Neural progenitor cell (in vitro differentiated cells): ENCODE measurements around the gene SEMA3C. TPM values are rescaled to one million over a fixed set of nuclear protein-coding genes. Genes with fewer than 3 reads are reported as not detected.

Experiments
- DNase-seq: peaks from one replicate; pipeline ENCODE4 v3.0.0-alpha.2; 2016; ENCODE audit warnings: low spot score
- H2AFZ ChIP-seq: fragments of 200-600 bp; sonication (generic); replicated peaks from 2 replicates; pipeline ENCODE4 v1.6.1; 2016; ENCODE audit warnings: antibody characterized with exemption
- H3F3A ChIP-seq: fragments of 200-600 bp; sonication (generic); 2 replicates; pipeline ENCODE4 v1.6.1; 2016; ENCODE audit warnings: antibody characterized with exemption, low read depth
- H3K27ac ChIP-seq: fragments of 200-600 bp; sonication (generic); 2 replicates; pipeline ENCODE4 v1.5.1; 2016; ENCODE audit warnings: mild to moderate bottlenecking
- H3K27me3 ChIP-seq: fragments of 200-600 bp; sonication (generic); 2 replicates; pipeline ENCODE4 v1.6.1; 2016; ENCODE audit warnings: mild to moderate bottlenecking, moderate library complexity
- H3K36me3 ChIP-seq: fragments of 200-600 bp; sonication (generic); 2 replicates; pipeline ENCODE4 v1.5.1; 2016
- H3K4me1 ChIP-seq: fragments of 200-600 bp; sonication (generic); 2 replicates; pipeline ENCODE4 v1.6.1; 2016; ENCODE audit warnings: mixed run types
- H3K4me2 ChIP-seq: fragments of 200-600 bp; sonication (generic); 2 replicates; pipeline ENCODE4 v1.6.1; 2016
- H3K4me3 ChIP-seq: fragments of 200-600 bp; sonication (generic); 2 replicates; pipeline ENCODE4 v1.5.1; 2016
- H3K79me2 ChIP-seq: fragments of 200-600 bp; sonication (generic); 2 replicates; pipeline ENCODE4 v1.6.1; 2016; ENCODE audit warnings: low read depth
- H3K9ac ChIP-seq: fragments of 200-600 bp; sonication (generic); 2 replicates; pipeline ENCODE4 v1.6.1; 2016
- H3K9me3 ChIP-seq: fragments of 200-600 bp; sonication (generic); 2 replicates; pipeline ENCODE4 v1.5.1; 2016; ENCODE audit warnings: low read depth
- H4K20me1 ChIP-seq: fragments of 200-600 bp; sonication (generic); 2 replicates; pipeline ENCODE4 v1.6.1; 2016; ENCODE audit warnings: low read depth
- H3K27ac Mint-ChIP-seq: 3 replicates; pipeline ENCODE4 v1.8.0; 2021; ENCODE audit warnings: mixed read lengths
- H3K27me3 Mint-ChIP-seq: 2 replicates; pipeline ENCODE4 v1.8.0; 2022; ENCODE audit warnings: low read depth, mild to moderate bottlenecking, inconsistent platforms, moderate library complexity, mixed read lengths; ENCODE audit not compliant: insufficient read depth
- H3K36me3 Mint-ChIP-seq: 3 replicates; pipeline ENCODE4 v1.8.0; 2021; ENCODE audit warnings: mixed read lengths
- H3K4me1 Mint-ChIP-seq: 3 replicates; pipeline ENCODE4 v1.8.0; 2021; ENCODE audit warnings: mixed read lengths
- H3K4me3 Mint-ChIP-seq: 3 replicates; pipeline ENCODE4 v1.8.0; 2021; ENCODE audit warnings: mild to moderate bottlenecking, moderate library complexity, mixed read lengths
- H3K9me3 Mint-ChIP-seq: 3 replicates; pipeline ENCODE4 v1.8.0; 2020; ENCODE audit warnings: mixed read lengths
- EZH2 ChIP-seq: fragments of 200-600 bp; sonication (generic); IDR thresholded peaks from 2 replicates; pipeline ENCODE4 v1.6.1; 2017; ENCODE audit warnings: antibody characterized with exemption, mild to moderate bottlenecking, moderate library complexity
- EZH2phosphoT487 ChIP-seq: fragments of 200-600 bp; sonication (generic); IDR thresholded peaks from 2 replicates; pipeline ENCODE4 v1.6.1; 2017; ENCODE audit warnings: antibody characterized with exemption
- total RNA-seq: library from RNA; depleted of rRNA; stranded (reverse); fragments of >200 nt; gene quantifications from 2 replicates; pipeline ENCODE4 v1.2.3, GENCODE V29; 2015; ENCODE audit warnings: low replicate concordance
- TF ChIP-seq, protein P1 (sequence below): fragments of 200-600 bp; sonication (generic); IDR thresholded peaks from 2 replicates; pipeline ENCODE4 v1.5.1; 2017; ENCODE audit warnings: antibody characterized with exemption, mild to moderate bottlenecking

The SEMA3C gene
- total RNA-seq, 1 donor from 2014 or later: 0.54 TPM

DNA sequence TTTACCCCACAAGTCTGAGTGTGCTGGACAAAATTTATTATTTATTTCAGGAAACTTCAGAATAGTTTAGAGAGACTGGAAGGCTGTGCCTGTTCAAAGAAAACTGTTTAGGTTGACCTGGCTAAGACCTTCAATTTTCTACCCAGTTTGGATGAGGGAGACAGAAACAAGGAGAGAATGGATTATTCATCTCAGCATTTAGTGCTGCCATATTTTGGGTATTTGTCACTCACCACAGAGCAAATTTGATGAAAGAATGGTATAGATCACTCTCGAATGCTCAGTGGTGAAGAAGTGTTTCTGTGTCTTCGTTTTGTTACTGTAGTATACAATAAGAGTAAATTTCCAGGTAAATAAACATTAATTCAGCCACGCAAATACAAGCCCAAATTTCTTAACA is 71.8 kb downstream of the SEMA3C start:
- Histone ChIP-seq H3K79me2 (no peaks in the 10 kb centered on the region), H3K4me2 (no peak overlapping the region)
- no peak for TF ChIP-seq EZH2

DNA sequence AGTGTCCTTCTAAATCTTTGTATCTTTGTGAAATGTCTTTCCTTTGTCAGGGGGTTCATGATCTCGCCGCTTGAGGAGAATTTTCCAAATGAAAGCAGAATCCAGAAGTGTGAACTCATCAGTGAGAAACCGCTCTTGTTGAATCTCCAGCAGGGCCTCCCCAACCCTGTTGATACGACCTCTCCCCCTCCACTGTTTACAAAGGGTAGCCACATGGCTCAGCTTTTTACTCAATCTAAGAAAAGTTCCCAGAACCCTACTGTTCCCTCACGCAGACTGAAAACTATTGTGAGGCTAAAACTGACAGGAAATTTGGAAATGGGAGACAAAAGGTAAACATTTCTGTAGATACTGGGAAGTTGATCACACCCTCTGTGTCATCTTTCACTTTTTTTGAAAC is 73.9 kb downstream of the SEMA3C start:
- peaks cover 9% of the 10 kb centered on the region for H3K4me1 ChIP-seq
- H3K9me3 Mint-ChIP-seq: no peaks in the 10 kb centered on the region
- no peak for DNase-seq
- no peaks in the 10 kb centered on the region for H3K9me3 ChIP-seq
- no peak overlapping the region for H3K4me3 Mint-ChIP-seq
- peaks cover 57% of the 10 kb centered on the region for H3K4me1 Mint-ChIP-seq
- peak overlapping the region; percentile 76 for H3K27ac Mint-ChIP-seq
- H3K4me2 ChIP-seq: no peak overlapping the region
- H3F3A ChIP-seq: no peaks in the 10 kb centered on the region
- no peaks in the 10 kb centered on the region for H4K20me1 ChIP-seq
- H2AFZ ChIP-seq: peak overlapping the region; percentile 52
- TF ChIP-seq, protein P1, sequence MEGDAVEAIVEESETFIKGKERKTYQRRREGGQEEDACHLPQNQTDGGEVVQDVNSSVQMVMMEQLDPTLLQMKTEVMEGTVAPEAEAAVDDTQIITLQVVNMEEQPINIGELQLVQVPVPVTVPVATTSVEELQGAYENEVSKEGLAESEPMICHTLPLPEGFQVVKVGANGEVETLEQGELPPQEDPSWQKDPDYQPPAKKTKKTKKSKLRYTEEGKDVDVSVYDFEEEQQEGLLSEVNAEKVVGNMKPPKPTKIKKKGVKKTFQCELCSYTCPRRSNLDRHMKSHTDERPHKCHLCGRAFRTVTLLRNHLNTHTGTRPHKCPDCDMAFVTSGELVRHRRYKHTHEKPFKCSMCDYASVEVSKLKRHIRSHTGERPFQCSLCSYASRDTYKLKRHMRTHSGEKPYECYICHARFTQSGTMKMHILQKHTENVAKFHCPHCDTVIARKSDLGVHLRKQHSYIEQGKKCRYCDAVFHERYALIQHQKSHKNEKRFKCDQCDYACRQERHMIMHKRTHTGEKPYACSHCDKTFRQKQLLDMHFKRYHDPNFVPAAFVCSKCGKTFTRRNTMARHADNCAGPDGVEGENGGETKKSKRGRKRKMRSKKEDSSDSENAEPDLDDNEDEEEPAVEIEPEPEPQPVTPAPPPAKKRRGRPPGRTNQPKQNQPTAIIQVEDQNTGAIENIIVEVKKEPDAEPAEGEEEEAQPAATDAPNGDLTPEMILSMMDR: no peak
- no peak for TF ChIP-seq EZH2phosphoT487
- no peak for TF ChIP-seq EZH2
- H3K36me3 ChIP-seq: no peaks in the 10 kb centered on the region
- H3K27ac ChIP-seq: no peak overlapping the region
- no peak overlapping the region for H3K4me3 ChIP-seq
- peaks cover 2% of the 10 kb centered on the region for H3K27me3 Mint-ChIP-seq
- no peaks in the 10 kb centered on the region for H3K36me3 Mint-ChIP-seq
- H3K27me3 ChIP-seq: no peaks in the 10 kb centered on the region
- no peak overlapping the region for H3K9ac ChIP-seq
- H3K79me2 ChIP-seq: no peaks in the 10 kb centered on the region

More for the DNA sequence above, 71.8 kb downstream of the SEMA3C start:
- Mint-ChIP-seq H3K27ac (no peak overlapping the region), H3K9me3 (peaks cover under 1% of the 10 kb centered on the region), H3K36me3 (no peaks in the 10 kb centered on the region), H3K4me3 (no peak overlapping the region), H3K4me1 (peaks cover 41% of the 10 kb centered on the region), H3K27me3 (peaks cover 2% of the 10 kb centered on the region)
- Histone ChIP-seq H3K27ac (no peak overlapping the region), H3F3A (no peaks in the 10 kb centered on the region), H3K4me3 (no peak overlapping the region), H2AFZ (no peak overlapping the region), H3K4me1 (peaks cover 4% of the 10 kb centered on the region), H3K36me3 (no peaks in the 10 kb centered on the region), H4K20me1 (no peaks in the 10 kb centered on the region), H3K27me3 (no peaks in the 10 kb centered on the region), H3K9me3 (no peaks in the 10 kb centered on the region), H3K9ac (no peak overlapping the region)
- no peak for DNase-seq

DNA sequence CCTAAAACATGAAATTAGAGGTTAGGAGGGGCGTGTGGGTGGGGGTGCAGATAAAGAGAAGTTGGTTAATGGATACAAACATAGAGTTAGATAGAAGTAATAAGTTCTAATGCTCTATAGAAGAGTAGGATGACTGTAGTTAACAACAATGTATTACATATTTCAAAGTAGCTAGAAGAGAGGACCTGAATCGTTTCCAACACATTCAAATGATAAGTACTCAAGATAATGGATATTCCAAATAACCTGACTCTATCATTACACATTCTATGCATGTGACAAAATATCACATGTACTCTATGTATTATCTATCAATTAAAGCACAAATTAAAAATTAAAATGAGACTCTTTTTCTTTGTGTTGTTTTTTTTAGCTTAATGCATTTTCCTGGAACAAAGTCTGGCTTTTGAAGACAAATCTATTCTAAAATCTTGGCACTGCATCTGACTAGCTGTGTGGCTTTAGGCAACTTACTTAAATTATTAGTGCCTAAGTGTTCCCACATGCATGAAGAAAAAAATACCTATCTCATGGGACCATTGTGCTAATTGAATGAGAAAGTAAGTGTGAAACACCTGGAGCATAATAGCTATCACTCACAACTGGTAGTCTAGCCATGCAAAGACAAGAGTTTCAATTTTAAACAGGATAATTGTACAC is 75.7 kb downstream of the SEMA3C start:
- H3K36me3 Mint-ChIP-seq: no peaks in the 10 kb centered on the region
- H3K4me1 Mint-ChIP-seq: peaks cover 64% of the 10 kb centered on the region
- no peak overlapping the region for H3K9ac ChIP-seq
- no peaks in the 10 kb centered on the region for H3F3A ChIP-seq
- no peaks in the 10 kb centered on the region for H3K9me3 Mint-ChIP-seq
- no peak overlapping the region for H2AFZ ChIP-seq
- TF ChIP-seq, protein P1: no peak
- TF ChIP-seq EZH2 (no peak), EZH2phosphoT487 (no peak)
- H3K4me3 Mint-ChIP-seq: peak overlapping the region; percentile 16
- H3K79me2 ChIP-seq: no peaks in the 10 kb centered on the region
- no peaks in the 10 kb centered on the region for H3K36me3 ChIP-seq
- H3K27ac Mint-ChIP-seq: peak overlapping the region; percentile 99
- H3K4me3 ChIP-seq: no peak overlapping the region
- no peak for DNase-seq
- H3K9me3 ChIP-seq: no peaks in the 10 kb centered on the region
- no peak overlapping the region for H3K4me2 ChIP-seq
- H3K27ac ChIP-seq: no peak overlapping the region
- H3K27me3 Mint-ChIP-seq: peaks cover 2% of the 10 kb centered on the region
- H3K27me3 ChIP-seq: no peaks in the 10 kb centered on the region
- H4K20me1 ChIP-seq: no peaks in the 10 kb centered on the region
- peaks cover 9% of the 10 kb centered on the region for H3K4me1 ChIP-seq

DNA sequence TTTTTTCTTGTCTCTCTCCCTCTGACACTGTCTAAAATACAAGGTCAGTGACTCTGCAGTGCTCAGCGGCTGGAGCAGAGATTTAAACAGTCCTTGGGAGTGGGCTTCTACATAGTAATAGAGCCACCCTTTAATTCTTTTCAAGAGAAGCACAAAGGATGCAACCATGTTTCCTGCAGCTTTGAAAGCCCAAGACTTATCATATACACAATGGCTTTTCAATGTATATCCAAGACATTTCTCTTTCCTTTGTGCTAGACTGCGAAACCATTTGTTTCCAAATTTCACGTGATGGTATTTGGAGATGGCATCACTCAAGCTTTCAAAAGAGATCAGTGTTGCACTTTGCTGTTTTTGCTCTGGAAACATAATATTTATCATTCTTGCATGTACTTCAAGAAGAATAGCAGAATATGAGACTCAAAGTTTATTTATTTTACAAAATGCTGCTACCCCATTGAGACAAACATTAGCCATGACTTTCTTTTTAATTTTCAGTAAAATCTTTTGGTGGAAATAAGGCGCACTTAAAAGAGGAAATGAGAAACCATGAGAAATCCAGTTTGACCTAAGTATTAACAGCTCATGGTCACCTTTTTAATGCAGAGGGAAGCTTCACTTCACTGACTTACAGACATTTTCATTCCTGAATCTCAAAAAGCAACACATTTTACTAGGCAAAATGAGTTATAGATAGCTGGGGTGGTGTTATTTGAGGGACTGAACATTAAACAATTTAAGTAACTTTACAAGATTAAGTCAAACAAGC is 76.6 kb downstream of the SEMA3C start:
- TF ChIP-seq, protein P1: no peak
- no peak for TF ChIP-seq EZH2phosphoT487
- no peak for TF ChIP-seq EZH2
- Histone ChIP-seq H3K4me3 (no peak overlapping the region), H3K4me2 (peak overlapping the region; percentile 11), H2AFZ (no peak overlapping the region), H3K27ac (no peak overlapping the region), H4K20me1 (no peaks in the 10 kb centered on the region), H3K9me3 (no peaks in the 10 kb centered on the region), H3K4me1 (peaks cover 9% of the 10 kb centered on the region), H3K27me3 (no peaks in the 10 kb centered on the region), H3F3A (no peaks in the 10 kb centered on the region), H3K79me2 (no peaks in the 10 kb centered on the region), H3K9ac (no peak overlapping the region), H3K36me3 (no peaks in the 10 kb centered on the region)
- Mint-ChIP-seq H3K36me3 (no peaks in the 10 kb centered on the region), H3K4me1 (peaks cover 64% of the 10 kb centered on the region), H3K27ac (peak overlapping the region; percentile 99), H3K9me3 (no peaks in the 10 kb centered on the region), H3K4me3 (peak overlapping the region; percentile 62), H3K27me3 (peaks cover 2% of the 10 kb centered on the region)
- peak; percentile 41 for DNase-seq
